Activated gamma-delta T cell (primary cell): ENCODE results near the gene RGS17.
"Not testable (repeated sequence)": the region's sequence is repeated elsewhere in the genome, so short reads cannot be mapped to it uniquely, and the experiment has no call there.

Experiments used
- DNase-seq: peaks from one replicate; lab custom pipeline; 2025; lab: John Stamatoyannopoulos, UW

RGS17 gene

DNA sequence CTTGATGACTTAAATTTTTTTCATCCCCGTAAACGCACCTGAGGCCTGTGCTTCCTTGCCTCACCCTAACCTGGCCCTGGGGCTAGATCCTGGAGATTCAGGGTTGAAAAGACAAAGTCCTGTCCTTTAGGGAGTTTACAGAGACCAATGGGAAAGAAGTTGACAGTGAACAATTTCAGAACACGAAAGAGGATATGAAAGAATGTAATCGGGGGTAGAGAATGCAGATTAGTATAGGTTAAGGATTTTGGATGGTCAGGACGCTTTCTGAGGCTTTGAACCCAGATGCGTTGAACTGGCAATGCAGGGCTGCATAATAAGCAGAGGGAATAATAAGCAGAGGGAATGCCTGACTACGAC lies 146.6 kb downstream of the RGS17 start:
- no peak for DNase-seq

DNA sequence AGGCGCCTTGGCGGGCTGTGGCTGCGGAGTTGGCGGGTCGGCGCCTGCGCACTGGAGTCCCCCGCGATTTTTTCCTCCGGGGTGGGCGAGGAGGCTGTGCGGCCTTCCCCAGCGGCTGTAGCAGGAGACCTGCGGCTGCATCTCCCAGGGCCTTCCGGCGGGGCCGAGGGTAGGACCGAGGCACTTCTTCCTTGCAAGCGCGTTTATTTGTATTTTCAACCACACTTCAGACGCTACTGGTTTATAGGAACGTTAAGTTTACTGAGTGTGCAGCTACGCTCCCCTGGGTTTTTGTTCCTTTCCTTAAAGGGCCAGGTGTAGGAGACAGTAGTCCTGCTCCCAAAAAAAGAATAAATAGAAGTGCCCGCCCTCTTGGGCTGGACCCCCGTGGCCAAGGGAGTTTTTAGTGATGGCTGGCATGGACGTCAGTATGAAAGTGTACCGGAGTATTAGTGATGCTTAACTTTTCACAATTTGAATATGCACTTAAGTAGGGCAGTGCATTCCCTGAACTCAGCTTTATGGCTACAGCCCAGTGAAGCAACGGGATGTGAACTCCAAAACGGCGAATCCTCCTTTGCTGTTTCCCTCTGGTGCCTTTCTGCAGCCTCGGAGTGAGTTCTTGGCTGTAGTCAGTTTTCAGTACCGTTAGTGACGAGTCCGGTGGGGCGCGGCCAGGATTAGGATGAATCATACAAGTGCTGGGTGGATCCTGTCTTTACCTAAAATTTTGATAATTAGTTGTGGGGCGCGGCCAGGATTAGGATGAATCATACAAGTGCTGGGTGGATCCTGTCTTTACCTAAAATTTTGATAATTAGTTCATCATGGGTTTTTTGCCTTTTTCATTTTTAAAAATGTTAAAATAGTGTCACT lies 147.2 kb downstream of the RGS17 start:
- DNase-seq: peak; percentile 91

DNA sequence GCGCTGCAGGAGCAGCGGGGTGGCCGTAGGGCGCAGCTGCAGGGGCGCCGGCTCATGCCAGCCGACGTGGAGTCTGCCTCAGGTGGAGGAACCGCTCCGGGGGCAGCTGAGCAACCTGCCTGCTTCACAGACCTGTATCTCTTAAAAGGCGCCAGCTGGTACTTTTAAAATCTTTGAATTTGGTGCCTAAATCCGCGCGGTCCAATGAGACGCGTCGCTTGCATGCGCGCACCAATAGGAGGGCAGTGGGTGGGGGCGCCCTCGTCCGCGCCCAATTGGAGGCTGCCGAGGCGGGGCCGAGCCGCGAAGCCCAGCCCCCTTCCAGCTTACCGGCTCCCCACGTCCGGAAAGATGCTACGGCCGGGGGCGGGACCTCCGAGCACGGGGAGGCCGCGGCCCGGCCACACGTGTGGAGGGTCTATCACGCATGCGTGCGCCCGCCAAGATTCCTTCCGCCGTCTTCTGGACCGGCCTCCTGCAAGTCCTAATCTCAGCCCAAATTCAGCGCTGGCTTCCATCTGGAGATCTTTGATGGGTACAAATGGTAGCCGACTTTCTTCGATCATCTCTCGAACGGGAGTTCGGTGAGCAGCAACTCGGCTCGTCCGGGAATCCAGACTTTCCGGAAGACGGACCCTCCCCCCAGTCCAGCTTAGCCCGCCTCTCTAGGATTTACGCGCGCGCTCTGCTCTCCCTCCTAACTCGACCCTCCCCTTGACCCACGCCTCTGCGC lies 148.0 kb downstream of the RGS17 start, which contains the start of gene FBXO5:
Gene FBXO5, minus strand, starts transcription at position 138 of the 733 bp plus-strand sequence. Its CDS starts 82 bp downstream, at position 56.
- peak; percentile 96 for DNase-seq

DNA sequence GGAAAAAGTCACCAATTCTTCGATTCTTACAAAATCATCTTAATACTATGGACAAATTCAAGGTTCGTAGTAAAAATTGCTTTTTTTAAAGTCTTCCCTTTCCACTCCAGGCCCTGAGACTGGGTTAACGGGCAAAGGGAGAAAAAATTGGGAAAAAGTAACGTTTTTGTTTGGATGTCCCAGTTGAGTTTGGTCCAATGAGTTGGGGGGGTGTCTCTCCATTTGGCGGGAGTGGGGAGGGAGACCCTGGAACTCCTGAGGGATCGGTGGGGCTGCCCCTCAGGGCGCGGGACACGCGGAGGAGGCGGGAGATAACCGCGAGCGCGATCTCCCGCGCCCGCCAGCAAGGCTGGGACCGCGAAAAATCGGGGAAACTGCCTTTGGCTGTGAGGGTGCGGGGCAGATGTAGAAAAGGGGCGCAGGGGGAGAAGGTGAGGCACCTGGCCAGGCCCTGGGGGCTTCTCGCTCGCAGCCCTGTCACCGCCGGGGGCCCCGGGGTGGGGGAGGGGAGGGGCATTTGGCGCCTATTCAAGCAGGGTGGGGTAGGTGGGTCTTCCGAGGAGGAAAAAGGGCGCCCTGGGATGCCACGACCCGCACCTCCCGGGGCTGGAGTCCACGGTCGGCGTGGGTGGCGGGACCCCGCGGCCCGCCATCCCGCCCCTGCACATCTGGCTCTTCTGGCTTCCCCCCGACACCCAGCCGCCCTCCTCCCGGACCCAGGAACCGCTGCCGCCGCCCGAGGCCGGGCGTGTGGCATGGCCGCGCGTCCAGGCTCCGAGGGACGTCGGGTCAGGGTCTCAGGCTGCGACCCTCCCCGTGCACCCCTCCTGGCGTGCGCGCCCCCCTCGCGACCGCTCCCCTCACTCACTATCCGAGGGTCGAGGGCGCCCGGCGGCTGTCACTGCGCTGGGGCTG lies 148.8 kb downstream of the RGS17 start:
- DNase-seq: peak; percentile 29

DNA sequence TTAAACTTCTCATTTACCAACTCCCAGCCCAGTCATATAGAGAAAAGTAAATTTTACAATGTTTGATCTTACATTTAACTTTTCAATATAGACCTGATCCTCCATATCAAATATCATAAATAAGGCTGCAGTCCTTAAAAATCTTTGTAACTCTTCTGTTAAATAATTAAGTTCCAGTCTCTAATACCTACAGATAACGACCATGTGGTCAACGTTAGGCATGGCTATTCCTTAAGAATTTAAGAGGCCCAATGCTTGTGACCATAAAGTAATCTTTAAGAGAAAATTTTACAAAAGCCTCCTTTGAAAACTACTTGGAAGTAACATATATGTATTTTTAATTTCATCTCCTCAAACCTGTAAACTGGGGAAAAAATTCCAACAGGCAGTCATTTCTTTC lies 149.9 kb downstream of the RGS17 start:
- no peak for DNase-seq

DNA sequence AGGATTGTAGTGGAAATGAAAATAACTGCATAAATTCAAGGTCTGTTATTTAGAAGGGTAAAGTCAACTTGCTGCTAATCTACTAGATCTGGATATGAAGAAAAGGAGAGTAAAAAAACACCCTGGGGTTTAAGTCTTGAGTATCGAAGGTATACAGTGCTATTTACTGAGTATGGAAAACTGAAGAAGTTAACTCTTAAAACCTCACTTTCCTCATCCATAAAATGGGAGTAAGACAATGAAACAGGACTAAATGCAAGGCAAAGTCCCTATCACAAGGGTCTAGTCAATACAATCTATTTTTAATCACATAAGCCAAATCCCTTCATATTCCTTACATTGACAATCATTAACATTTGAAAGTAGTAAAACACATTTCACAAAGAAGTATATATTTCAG lies 150.4 kb downstream of the RGS17 start:
- DNase-seq: no peak

DNA sequence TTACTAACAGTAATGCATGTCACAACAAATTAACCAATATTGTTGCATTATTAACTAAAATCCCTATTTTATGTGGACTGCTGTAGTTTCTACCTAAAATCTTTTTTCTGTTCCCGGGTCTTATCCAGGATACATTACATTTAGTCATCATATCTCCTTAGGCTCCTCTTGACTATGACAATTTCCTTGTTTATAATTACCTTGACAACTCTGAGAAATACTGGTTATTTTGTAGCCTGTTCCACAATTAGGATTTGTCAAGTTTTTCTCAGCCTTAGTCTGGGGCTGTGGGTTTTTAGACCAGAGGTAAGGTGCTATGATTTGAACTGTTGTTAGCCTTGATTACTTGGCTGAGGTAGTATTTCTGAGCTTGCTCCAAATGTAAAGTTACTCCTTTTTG lies 152.0 kb downstream of the RGS17 start:
- DNase-seq: no peak

DNA sequence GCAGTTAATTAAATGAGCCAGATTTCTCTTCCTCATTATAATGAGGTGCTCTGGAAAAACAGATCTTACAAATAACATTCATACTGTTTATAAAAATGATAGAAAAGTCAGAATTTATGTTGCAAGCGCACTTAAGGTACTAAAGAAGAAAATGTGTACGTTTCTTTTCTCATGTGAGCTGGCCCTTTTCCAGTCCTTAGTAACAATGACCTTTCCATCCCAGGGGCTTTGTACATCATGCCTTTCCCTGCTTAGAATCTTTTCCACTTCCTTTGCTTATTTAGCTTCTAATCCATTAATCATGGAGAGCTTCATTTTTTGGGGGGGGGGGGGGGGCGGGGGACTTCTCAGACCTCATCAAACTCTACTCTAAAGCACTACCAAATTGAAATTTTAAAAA lies 153.0 kb downstream of the RGS17 start:
- DNase-seq: no peak

DNA sequence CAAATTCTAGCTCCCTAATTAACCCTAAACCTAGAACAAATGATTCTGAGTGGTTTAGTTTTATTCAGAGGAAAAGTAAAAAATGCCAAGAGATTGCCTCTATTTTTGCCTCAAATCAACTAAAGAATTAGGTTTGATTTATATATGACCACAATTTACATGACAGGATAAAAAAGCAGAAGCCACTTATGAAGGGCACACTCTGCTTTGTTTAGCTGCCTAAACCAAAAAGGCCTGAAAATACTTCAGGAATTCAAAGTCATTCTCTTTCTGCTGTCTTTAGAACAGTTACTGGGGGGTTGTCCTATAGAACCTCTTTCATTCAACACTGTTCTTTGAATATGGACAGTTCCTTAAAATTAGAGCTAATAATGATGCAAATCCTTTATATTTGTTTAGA lies 153.5 kb downstream of the RGS17 start:
- no peak for DNase-seq

DNA sequence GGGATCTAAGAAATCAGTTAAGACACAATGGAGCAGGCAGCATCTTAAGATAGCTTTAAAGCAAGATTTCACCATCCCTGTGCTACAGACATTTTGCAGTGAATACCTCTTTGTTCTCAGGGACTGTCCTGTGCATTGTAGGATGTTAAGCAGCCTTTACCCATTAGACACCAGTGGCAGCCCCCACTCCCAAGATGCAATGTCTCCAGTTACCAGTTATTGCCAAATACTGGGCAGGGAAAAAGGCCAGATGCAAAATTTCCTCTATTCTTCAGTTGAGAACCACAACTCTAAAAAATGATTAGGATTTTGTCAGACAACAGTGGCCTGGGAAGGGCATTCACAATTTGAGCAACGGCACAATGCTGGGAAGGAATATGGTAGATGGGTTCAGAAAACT lies 154.3 kb downstream of the RGS17 start:
- no peak for DNase-seq

DNA sequence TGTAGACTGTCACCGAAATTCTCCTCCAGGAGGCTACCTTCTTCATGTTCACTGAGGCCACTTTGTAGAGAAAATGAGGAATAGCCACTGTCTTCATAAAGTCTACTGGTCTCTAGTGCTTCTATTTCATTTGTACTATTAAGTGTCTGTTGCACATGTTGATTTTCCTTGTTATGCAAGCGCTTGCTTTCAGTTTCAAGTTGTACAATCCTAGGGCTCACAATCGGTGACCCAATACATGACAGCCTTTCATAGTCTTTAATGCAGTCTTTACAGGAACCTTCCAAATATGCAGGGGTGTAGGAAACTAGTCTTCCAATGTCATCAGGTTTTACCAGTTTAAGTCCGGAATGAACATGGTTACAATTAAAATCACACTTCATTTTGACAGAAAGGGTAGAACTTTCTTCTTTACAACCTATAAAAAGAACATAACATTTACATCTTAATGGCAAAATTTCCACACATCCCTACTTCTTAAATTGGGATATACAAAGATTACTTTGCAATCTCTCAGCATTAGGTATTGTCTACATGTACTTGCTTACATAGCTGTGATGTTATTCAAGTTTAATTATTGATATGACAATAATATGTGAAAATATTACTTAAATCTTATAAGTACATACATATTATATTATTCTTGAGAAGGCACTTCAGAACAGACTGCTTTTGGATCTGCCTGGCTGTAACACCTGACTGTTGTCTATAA lies 155.7 kb downstream of the RGS17 start:
- DNase-seq: no peak

DNA sequence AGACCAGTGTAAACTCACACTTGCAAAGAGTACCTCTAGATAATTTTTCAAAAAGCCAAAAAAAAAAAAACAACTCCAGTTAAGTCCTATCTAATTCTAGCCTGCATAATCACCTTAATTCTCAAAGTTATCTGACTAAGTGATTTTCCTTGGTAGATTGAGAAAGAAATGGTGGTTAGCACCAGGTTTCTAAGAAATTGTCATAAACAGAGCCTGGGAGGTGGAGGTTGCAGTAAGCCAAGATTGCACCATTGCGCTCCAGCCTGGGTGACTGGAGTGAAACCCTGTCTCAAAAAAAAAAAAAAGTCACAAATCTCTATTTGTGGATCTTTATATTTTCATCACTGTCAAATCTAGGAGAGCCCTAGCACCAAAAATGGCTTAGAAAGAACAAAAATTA lies 157.2 kb downstream of the RGS17 start:
- no peak for DNase-seq

DNA sequence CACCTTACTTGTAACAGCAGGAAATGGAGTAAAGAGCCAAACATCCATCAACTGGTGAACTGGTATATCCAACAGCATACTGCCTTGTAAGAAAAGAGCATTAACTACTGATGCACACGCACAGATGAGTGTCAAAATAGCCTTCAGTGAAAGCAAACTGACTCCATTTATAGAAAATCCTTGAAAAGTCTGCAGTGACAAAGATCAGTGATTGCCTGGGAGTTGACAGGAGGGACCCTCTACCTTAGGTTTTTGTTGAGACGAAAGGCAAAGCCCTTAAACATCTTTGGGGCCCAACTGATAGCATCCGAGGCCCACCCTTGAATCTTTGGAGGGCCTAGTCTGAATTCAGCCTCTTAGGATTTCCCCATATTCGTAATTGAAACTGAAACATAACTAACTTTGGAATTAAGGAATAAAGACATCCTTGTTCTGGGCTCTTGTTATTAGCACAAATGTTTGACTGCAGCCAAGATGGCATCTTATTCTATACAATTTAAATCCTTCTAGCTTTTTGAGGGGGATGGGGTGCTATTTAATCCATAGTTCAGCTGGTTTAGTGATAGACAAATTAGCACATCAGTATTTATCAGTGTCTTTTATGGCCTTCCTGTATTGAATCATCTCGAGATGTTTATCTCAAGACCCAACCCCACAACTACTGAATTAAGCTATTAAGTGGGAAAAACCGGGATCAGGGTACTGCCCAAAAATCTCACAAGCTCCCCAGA lies 161.2 kb downstream of the RGS17 start:
- DNase-seq: no peak

DNA sequence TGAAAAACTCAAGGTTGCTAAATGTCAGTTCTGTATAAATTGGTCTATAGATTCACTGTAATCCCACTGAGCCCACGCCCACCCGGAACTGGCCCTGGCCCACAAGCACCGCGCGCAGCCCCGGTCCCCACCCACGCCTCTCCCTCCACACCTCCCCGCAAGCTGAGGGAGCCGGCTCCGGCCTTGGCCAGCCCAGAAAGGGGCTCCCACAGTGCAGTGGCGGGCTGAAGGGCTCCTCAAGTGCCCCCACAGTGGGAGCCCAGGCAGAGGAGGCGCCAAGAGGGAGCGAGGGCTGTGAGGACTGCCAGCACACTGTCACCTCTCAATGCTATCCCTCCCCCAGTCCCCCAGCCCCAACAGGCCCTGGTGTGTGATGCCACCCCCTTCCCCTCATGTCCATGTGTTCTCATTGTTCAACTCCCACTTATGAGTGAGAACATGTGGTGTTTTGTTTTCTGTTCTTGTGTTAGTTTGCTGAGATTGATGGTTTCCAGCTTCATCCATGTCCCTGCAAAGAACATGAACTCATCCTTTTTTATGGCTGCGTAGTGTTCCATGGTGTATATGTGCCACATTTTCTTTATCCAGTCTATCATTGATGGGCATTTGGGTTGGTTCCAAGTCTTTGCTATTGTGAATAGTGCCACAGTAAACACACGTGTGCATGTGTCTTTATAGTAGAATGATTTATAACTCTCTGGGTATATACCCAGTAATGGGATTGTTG lies 164.8 kb downstream of the RGS17 start:
- not testable (repeated sequence) for DNase-seq

DNA sequence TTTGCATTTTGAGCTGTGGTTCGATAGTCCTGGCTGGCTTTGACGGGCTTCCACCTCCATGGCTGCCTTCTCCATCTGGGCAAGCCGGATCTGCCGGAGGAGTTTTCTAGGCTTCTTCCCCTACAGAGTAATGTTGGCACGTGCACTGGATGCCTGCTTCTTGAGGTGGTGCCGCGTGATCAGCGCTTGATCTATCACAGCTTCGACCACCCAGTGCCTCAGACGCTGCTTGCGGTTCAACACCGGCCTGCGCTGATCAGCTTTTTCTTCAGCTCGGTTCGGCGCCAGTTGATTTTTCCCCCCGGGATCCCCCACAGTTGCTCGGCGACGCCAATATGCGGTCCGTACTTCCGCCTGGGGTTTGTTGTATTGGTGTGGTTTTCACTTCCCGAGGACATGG lies 171.7 kb downstream of the RGS17 start:
- DNase-seq: no peak

DNA sequence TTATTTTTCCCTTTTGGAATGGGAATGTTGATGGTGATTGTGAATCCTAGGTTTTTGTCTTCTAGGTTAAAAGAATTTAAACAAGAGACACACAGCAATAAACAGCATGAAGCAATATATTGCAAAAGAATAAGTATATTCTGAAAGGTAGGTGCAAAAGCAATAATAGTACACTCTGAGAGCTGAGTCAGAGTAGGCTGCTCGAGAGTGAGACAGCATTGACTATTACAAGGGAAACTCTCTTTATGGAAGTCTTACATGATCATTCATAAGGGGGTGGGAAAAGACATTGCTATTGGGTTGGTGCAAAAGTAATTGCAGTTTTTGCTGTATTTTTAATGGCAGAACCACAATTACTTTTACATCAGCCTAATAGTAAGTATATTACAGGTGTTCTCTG lies 173.3 kb downstream of the RGS17 start:
- no peak for DNase-seq
